H9 (cell line): ENCODE measurements around the gene DIAPH2. TPM values are rescaled to one million over a fixed set of nuclear protein-coding genes. Genes with fewer than 3 reads are reported as not detected.

Source experiments
- DNase-seq: peaks from one replicate; pipeline ENCODE4 v3.0.0-alpha.2; 2017
- H2AFZ ChIP-seq: one replicate; pipeline ENCODE4 v1.6.1; 2013; ENCODE audit warnings: mild to moderate bottlenecking, low read length, control low read depth, moderate library complexity
- H2AK5ac ChIP-seq: 2 replicates; pipeline ENCODE4 v1.6.1; 2013; ENCODE audit warnings: low read length, control low read depth, mixed read lengths; ENCODE audit not compliant: insufficient read length
- H2BK120ac ChIP-seq: one replicate; pipeline ENCODE4 v1.6.1; 2013; ENCODE audit warnings: low read depth, mild to moderate bottlenecking, low read length, control low read depth, inconsistent platforms; ENCODE audit not compliant: poor library complexity, severe bottlenecking
- H2BK12ac ChIP-seq: 2 replicates; pipeline ENCODE4 v1.6.1; 2013; ENCODE audit warnings: low read length, control low read depth, mixed read lengths, low read depth; ENCODE audit not compliant: insufficient read length
- H2BK15ac ChIP-seq: 2 replicates; pipeline ENCODE4 v1.6.1; 2013; ENCODE audit warnings: low read depth, low read length, control low read depth
- H2BK20ac ChIP-seq: one replicate; pipeline ENCODE4 v1.6.1; 2013; ENCODE audit warnings: low read depth, mild to moderate bottlenecking, low read length, control low read depth, inconsistent platforms; ENCODE audit not compliant: poor library complexity, severe bottlenecking
- H2BK5ac ChIP-seq: 2 replicates; pipeline ENCODE4 v1.6.1; 2013; ENCODE audit warnings: low read length, control low read depth, mixed read lengths; ENCODE audit not compliant: insufficient read length
- H3K14ac ChIP-seq: 2 replicates; pipeline ENCODE4 v1.6.1; 2013; ENCODE audit warnings: low read length, control low read depth; ENCODE audit not compliant: insufficient read depth
- H3K18ac ChIP-seq: 2 replicates; pipeline ENCODE4 v1.6.1; 2013; ENCODE audit warnings: low read depth, mild to moderate bottlenecking, mixed read lengths, low read length, control low read depth; ENCODE audit not compliant: insufficient read length
- H3K23ac ChIP-seq: 2 replicates; pipeline ENCODE4 v1.6.1; 2013; ENCODE audit warnings: low read length, control low read depth, mixed read lengths, low read depth; ENCODE audit not compliant: insufficient read length
- H3K23me2 ChIP-seq: 2 replicates; pipeline ENCODE4 v1.6.1; 2013; ENCODE audit warnings: low read depth, mild to moderate bottlenecking, mixed read lengths, low read length, control low read depth; ENCODE audit not compliant: insufficient read length, poor library complexity, severe bottlenecking
- H3K27ac ChIP-seq: 2 replicates; pipeline ENCODE4 v1.5.1; 2013; ENCODE audit warnings: low read length, control low read depth, mixed read lengths, low read depth; ENCODE audit not compliant: insufficient read length
- H3K27me3 ChIP-seq: 2 replicates; pipeline ENCODE4 v1.6.1; 2013; ENCODE audit warnings: low read length, control low read depth, inconsistent platforms; ENCODE audit not compliant: insufficient read depth
- H3K4ac ChIP-seq: 2 replicates; pipeline ENCODE4 v1.6.1; 2013; ENCODE audit warnings: low read depth, mild to moderate bottlenecking, control low read depth, inconsistent platforms, low read length, moderate library complexity
- H3K4me1 ChIP-seq: 2 replicates; pipeline ENCODE4 v1.6.1; 2013; ENCODE audit warnings: low read length, control low read depth, inconsistent platforms; ENCODE audit not compliant: insufficient read depth
- H3K4me2 ChIP-seq: 2 replicates; pipeline ENCODE4 v1.6.1; 2013; ENCODE audit warnings: low read length, control low read depth, mixed read lengths; ENCODE audit not compliant: insufficient read length, insufficient read depth
- H3K56ac ChIP-seq: 2 replicates; pipeline ENCODE4 v1.6.1; 2013; ENCODE audit warnings: low read depth, mild to moderate bottlenecking, mixed read lengths, low read length, control low read depth; ENCODE audit not compliant: insufficient read length
- H3K79me1 ChIP-seq: 2 replicates; pipeline ENCODE4 v1.6.1; 2013; ENCODE audit warnings: low read depth, mild to moderate bottlenecking, moderate library complexity, low read length, control low read depth, inconsistent platforms; ENCODE audit not compliant: insufficient read depth, poor library complexity, severe bottlenecking
- H3K79me2 ChIP-seq: 2 replicates; pipeline ENCODE4 v1.6.1; 2013; ENCODE audit warnings: low read length, control low read depth, inconsistent platforms; ENCODE audit not compliant: insufficient read depth
- H3K9ac ChIP-seq: 2 replicates; pipeline ENCODE4 v1.6.1; 2013; ENCODE audit warnings: low read length, control low read depth, mixed read lengths; ENCODE audit not compliant: insufficient read length; ENCODE audit errors: extremely low read depth
- H3K9me3 ChIP-seq: one replicate; pipeline ENCODE4 v1.6.1; 2013; ENCODE audit warnings: low read depth, low read length, inconsistent platforms; ENCODE audit not compliant: control insufficient read depth
- H3T11ph ChIP-seq: one replicate; pipeline ENCODE4 v1.6.1; 2013; ENCODE audit warnings: mild to moderate bottlenecking, low read length, control low read depth, inconsistent platforms
- H4K20me1 ChIP-seq: one replicate; pipeline ENCODE4 v1.6.1; 2013; ENCODE audit not compliant: control insufficient read depth, insufficient read length, insufficient read depth
- H4K5ac ChIP-seq: 2 replicates; pipeline ENCODE4 v1.6.1; 2013; ENCODE audit warnings: low read depth, mild to moderate bottlenecking, mixed read lengths, low read length, control low read depth; ENCODE audit not compliant: insufficient read length
- H4K8ac ChIP-seq: replicated peaks from 2 replicates; pipeline ENCODE4 v1.6.1; 2013; ENCODE audit warnings: low read length, control low read depth, mixed read lengths, low read depth; ENCODE audit not compliant: insufficient read length
- H4K91ac ChIP-seq: 2 replicates; pipeline ENCODE4 v1.6.1; 2013; ENCODE audit warnings: low read depth, mild to moderate bottlenecking, moderate library complexity, mixed read lengths, low read length, control low read depth; ENCODE audit not compliant: insufficient read length
- H3K27ac Mint-ChIP-seq, 3 experiments: 2 replicates in 2 of 3; 3 replicates in 1 of 3; pipeline ENCODE4 v1.8.0; 2020 to 2021; ENCODE audit warnings: mixed read lengths in 3 of 3, mild to moderate bottlenecking in 1 of 3, moderate library complexity in 1 of 3
- H3K27me3 Mint-ChIP-seq: 2 replicates; pipeline ENCODE4 v1.8.0; 2021; ENCODE audit warnings: low read depth, mild to moderate bottlenecking, moderate library complexity, mixed read lengths
- H3K36me3 Mint-ChIP-seq, 3 experiments: 2 replicates in 2 of 3; 3 replicates in 1 of 3; pipeline ENCODE4 v1.8.0; 2020 to 2021; ENCODE audit warnings: low read depth in 3 of 3, mixed read lengths in 3 of 3; ENCODE audit not compliant: insufficient read depth in 1 of 3
- H3K4me1 Mint-ChIP-seq, 2 experiments: 2 replicates each; pipeline ENCODE4 v1.8.0; 2020; ENCODE audit warnings: mixed read lengths in 2 of 2
- H3K4me3 Mint-ChIP-seq, 2 experiments: 2 replicates in 1 of 2; 3 replicates in 1 of 2; pipeline ENCODE4 v1.8.0; 2020 to 2021; ENCODE audit warnings: mild to moderate bottlenecking in 2 of 2, mixed read lengths in 2 of 2, moderate library complexity in 1 of 2
- H3K9me3 Mint-ChIP-seq, 2 experiments: 2 replicates in 1 of 2; 3 replicates in 1 of 2; pipeline ENCODE4 v1.8.0; 2020; ENCODE audit warnings: mild to moderate bottlenecking in 2 of 2, mixed read lengths in 2 of 2, moderate library complexity in 1 of 2
- WGBS: extraction: QIAGEN DNeasy Blood & Tissue Kit; methylation state at CpG from one replicate; pipeline ENCODE4 v1.1.7; 2013; ENCODE audit warnings: missing lambda C conversion rate, low lambda C conversion rate, mixed read lengths; ENCODE audit not compliant: insufficient read length; ENCODE audit errors: extremely low coverage; 5-methylcytosine and 5-hydroxymethylcytosine counted together
- total RNA-seq: library from RNA; stranded (reverse); gene quantifications from 2 replicates; pipeline ENCODE4 v1.2.1, GENCODE V29; 2021
- TF ChIP-seq, protein P1 (sequence below): fragments of 200-600 bp; sonication (generic); conservative IDR thresholded peaks from 3 replicates; pipeline ENCODE4 v1.8.0; 2021; ENCODE audit warnings: antibody characterized with exemption, mild to moderate bottlenecking

The DIAPH2 gene
- total RNA-seq, 1 experiment from 2014 or later, result 45.4 TPM

DNA sequence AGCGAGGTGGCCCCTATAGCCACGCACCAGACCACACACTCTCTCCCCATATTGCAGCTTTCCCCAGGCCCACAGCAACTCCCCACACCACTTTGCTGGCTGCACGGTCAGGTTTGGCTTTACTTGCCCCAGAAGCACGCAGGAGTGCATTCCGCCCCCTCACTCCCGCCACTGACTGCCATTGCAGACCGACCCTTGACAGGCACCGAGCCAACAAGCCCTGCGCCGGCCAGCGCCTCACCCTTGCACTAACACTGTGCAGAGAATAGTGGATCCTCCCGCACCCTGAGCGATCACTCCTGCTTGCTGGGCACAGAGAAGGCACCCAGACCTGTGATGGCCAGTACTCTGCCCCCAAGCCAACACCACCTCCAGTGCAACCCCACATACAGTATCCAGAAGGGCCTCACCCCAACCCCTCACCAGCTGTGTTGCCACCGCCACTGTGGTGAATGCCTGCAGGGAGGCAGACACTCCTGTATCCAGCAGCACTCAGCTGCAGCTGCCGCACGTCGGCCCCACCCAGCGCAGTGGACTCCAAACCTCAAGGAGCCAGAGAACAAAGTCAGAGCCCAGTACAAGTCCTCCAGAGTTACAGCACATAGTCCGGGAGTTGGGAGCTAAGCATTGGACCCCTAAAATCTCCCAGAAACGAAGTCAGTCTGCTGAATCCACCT lies 28.6 kb upstream of the DIAPH2 start:
- H3K4me1 ChIP-seq, result no peaks in the 10 kb centered on the region
- no peak overlapping the region for H2BK20ac ChIP-seq
- no peak overlapping the region for H3K18ac ChIP-seq
- H3K4ac ChIP-seq, result no peak overlapping the region
- H4K5ac ChIP-seq, result no peak overlapping the region
- no peaks in the 10 kb centered on the region for H3K9me3 ChIP-seq
- H2BK12ac ChIP-seq, result no peak overlapping the region
- no peak overlapping the region for H2BK5ac ChIP-seq
- H3T11ph ChIP-seq, result no peak overlapping the region
- H4K91ac ChIP-seq, result no peak overlapping the region
- no peak overlapping the region for H2AK5ac ChIP-seq
- no peak overlapping the region for H2BK120ac ChIP-seq
- no peaks in the 10 kb centered on the region for H3K23me2 ChIP-seq
- DNase-seq, result no peak
- Mint-ChIP-seq H3K36me3 (peaks cover 0 to 4% (median 0%) of the 10 kb centered on the region in 3 experiments; a peak in 2 of 7 replicates), H3K27me3 (no peaks in the 10 kb centered on the region), H3K9me3 (peaks cover 0 to 4% of the 10 kb centered on the region in 2 experiments; a peak in 1 of 5 replicates), H3K27ac (no peak overlapping the region), H3K4me1 (0 out of 4 replicates have a peak, but pooled peaks cover 0 to 4% of the 10 kb centered on the region in 2 experiments), H3K4me3 (no peak overlapping the region)
- no peaks in the 10 kb centered on the region for H3K27me3 ChIP-seq
- no peak overlapping the region for H3K14ac ChIP-seq
- H3K56ac ChIP-seq, result no peak overlapping the region
- no peaks in the 10 kb centered on the region for H3K79me1 ChIP-seq
- H2AFZ ChIP-seq, result no peak overlapping the region
- no peak overlapping the region for H3K4me2 ChIP-seq
- H3K23ac ChIP-seq, result no peak overlapping the region
- no peak overlapping the region for H4K8ac ChIP-seq
- H3K27ac ChIP-seq, result no peak overlapping the region
- no peak overlapping the region for H2BK15ac ChIP-seq
- H3K9ac ChIP-seq, result no peak overlapping the region
- TF ChIP-seq, protein P1, sequence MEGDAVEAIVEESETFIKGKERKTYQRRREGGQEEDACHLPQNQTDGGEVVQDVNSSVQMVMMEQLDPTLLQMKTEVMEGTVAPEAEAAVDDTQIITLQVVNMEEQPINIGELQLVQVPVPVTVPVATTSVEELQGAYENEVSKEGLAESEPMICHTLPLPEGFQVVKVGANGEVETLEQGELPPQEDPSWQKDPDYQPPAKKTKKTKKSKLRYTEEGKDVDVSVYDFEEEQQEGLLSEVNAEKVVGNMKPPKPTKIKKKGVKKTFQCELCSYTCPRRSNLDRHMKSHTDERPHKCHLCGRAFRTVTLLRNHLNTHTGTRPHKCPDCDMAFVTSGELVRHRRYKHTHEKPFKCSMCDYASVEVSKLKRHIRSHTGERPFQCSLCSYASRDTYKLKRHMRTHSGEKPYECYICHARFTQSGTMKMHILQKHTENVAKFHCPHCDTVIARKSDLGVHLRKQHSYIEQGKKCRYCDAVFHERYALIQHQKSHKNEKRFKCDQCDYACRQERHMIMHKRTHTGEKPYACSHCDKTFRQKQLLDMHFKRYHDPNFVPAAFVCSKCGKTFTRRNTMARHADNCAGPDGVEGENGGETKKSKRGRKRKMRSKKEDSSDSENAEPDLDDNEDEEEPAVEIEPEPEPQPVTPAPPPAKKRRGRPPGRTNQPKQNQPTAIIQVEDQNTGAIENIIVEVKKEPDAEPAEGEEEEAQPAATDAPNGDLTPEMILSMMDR, result no peak
- no peaks in the 10 kb centered on the region for H3K79me2 ChIP-seq
- WGBS, result no CpG with 5 or more reads among the region's 20 CpGs
- H4K20me1 ChIP-seq, result no peaks in the 10 kb centered on the region
